Measurements from ENCODE around the gene RGS18.

GRCh38 chr1:192123212-192123611 lies 35.0 kb upstream of the RGS18 start:
- no peak for TF ChIP-seq CTCF (conservative IDR thresholded peaks at IDR 0.05; ENCODE audit: low read length)
- TF ChIP-seq EZH2phosphoT487 (IDR thresholded peaks at IDR 0.05; ENCODE audit: borderline replicate concordance): no peak
